HG03103 (cell line): ENCODE measurements around the gene PCOLCE2.

Experiments used
- ATAC-seq: cut with Tn5 transposase; IDR thresholded peaks from one replicate; pipeline ENCODE4 v1.9.1; 2021; ENCODE audit warnings: low read depth; ENCODE audit not compliant: unreplicated experiment

PCOLCE2 gene

DNA sequence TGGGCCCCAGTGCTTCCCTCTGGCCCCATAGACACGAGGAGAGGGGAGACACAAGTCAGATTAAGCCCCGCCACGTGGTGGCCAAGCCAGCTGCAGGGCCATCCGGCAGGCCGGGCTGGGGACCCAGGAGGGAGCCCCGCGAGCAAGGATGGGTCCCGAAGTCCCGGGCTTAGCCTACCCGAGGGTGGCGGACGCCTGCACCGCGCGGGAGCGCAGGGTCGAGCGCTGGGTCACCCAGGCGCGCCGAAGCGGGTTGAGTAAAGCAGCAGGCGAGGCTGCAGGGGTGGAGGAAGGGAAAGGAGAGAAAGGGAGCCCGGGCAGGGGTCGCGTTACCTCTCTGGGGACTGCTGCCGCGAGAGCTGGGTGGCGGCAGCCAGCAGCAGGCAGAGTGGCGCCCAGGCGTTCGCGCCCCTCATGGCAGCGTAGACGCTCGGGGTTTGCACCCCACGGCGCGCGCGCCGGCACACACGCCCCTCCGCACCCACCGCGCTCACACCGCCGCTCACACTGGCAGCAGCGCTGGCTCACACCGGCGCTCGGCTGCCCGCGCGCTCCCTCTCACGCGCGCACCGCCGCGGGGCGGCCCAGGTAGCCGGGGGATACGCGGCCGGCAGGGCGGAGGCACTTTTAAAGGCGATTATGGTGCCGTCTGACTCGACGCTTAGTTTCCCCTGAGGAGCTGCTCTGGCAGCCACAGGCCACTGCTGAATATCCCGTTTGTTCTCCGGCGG is at the start of gene PCOLCE2:
TSS of gene PCOLCE2 (minus strand) at position 603 of the 731 bp plus-strand sequence. CDS start at position 416, 187 bp downstream.
- ATAC-seq = no peak

- no peak for ATAC-seq
Observed at GRCh38 chr3:142935963-142936362, 47.1 kb upstream of the PCOLCE2 start.

- no peak for ATAC-seq
Observed at GRCh38 chr3:142934887-142935269, 46.0 kb upstream of the PCOLCE2 start.

- ATAC-seq = no peak
Observed at GRCh38 chr3:142934128-142934886, 45.4 kb upstream of the PCOLCE2 start.

DNA sequence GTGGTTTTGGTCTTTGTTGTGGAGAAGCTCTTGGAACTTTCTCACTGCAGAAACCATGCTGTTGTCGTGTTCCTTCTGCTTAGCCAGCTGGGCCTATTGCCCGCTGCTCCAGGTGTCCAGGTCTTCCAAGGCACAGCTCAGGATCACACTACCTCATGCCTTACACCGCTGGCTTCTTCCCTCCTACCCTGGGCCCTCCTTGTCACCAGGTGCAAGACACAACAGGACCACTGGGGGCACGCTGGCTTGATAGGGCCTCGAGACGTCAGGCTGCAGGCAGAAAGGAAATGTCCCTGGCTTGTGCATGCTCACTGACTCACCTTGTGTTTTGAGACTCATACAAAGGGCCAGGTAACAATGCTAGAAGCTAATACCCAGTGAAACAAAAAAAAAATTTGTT is 42.3 kb upstream of the PCOLCE2 start:
- ATAC-seq = no peak

DNA sequence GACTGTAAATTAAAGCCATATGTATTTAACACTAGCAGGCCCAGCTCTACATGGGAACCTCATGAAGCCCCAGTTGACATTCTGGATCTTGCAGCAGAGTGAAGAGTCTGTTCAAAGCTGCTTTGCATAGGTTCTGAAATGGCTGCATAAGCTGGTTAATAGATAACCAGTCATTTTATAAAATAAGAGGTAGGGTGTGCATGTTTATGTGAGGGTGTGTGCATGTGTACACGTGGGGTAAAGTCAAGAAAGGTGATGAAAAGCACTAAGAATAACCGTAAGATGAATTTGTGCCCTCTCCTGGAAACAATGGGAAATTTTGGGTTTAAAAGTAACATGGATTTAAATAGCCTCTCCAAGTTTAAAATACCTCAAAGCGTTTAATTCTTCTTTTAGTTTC is 41.6 kb upstream of the PCOLCE2 start:
- no peak for ATAC-seq

- ATAC-seq = no peak
Observed at GRCh38 chr3:142929890-142930289, 41.0 kb upstream of the PCOLCE2 start.

DNA sequence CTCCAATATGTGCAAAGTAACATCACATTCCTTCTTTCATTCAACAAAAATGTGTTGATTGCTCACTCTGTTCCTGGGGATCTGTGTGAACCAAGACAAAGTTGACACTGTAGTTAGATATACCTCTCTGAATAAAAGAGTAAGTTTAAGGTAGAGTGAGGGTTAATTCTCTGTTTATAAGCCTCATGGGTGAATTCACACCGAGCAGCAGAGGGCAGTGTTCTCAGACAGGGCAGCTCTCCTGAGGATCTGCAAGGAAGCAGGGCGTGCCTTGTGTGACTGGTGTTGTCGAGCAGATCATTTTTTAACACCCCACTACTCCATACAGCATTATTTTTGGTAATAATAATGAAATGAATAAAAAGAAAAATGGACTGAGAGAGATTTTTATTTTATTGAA is 40.2 kb upstream of the PCOLCE2 start:
- peak; percentile 84 for ATAC-seq

- ATAC-seq = no peak
Observed at GRCh38 chr3:142926368-142926944, 37.6 kb upstream of the PCOLCE2 start.

DNA sequence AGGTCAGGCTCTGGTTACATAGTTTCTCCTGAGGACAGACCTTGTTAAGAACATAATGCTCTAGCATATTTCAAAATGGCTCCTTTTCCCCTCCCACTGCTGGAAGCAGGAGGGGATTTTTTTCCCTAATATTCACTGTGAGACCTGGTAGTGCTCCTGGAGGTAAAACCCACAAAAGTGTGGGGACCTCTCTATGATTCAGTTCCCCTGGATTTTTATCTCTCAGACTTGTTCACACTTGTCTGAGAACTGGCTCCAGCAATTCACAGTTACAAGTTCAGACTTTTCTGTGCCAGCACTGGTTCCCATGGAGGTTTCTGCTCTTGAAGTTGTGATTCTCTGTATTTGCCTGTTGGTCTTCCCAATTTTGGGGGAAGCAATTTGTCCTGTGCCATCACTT is 36.3 kb upstream of the PCOLCE2 start:
- ATAC-seq = no peak

DNA sequence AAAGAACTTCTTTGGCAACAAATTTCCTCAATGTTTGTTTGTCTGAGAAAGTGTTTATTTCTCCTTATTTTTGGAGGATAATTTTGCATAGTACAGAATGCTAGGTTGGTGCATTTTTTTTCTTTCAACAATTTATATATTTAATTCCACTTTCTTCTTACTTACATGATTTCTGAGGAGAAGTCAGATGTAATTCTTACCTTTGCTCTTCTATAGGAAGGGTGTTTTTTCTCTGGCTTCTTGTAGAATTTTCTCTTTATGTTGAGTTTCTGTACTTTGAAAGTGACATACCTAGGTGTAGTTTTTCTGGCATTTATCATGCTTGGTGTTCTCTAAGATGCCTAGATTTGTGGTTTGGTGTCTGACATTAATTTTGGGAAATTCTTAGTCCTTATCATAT is 34.8 kb upstream of the PCOLCE2 start:
- no peak for ATAC-seq

DNA sequence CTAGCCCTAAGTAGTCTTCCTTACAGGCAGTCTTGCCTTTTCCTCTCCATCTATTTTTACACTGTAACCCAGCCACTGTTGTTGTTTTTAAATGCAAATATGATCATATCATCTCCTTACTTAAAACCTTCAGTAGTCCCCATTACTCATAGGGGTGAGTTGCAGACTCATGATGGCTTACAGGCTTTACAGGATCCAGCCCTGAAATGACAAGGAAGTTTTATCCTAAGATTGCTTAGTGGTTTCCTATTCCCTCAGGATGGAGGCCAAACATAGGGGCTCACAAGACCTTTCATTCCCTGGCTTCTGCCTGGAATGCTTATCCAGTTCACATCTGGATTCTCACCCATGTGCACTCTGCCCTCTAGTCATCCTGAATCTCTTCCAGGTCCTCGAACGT is 27.7 kb upstream of the PCOLCE2 start:
- no peak for ATAC-seq

DNA sequence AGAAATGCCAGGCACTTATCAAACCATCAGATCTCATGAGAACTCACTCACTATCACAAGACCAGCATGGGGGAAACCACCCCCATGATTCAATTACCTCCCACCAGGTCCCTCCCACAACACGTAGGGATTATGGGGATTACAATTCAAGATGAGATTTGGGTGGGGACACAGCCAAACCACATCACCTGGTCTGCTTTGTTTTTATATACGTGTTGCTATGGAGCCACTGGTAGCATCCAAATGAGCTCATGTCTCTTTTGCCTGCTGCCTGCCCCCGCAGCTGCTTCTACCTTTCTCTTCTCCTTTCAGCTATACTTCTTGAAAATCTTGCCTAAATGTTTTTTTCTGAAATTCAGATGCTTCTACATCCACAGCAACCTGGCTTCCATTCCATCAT is 26.8 kb upstream of the PCOLCE2 start:
- ATAC-seq = no peak

GRCh38 chr3:142914286-142914811 is 25.5 kb upstream of the PCOLCE2 start:
- ATAC-seq = no peak

GRCh38 chr3:142913432-142913831 is 24.5 kb upstream of the PCOLCE2 start:
- ATAC-seq = no peak

DNA sequence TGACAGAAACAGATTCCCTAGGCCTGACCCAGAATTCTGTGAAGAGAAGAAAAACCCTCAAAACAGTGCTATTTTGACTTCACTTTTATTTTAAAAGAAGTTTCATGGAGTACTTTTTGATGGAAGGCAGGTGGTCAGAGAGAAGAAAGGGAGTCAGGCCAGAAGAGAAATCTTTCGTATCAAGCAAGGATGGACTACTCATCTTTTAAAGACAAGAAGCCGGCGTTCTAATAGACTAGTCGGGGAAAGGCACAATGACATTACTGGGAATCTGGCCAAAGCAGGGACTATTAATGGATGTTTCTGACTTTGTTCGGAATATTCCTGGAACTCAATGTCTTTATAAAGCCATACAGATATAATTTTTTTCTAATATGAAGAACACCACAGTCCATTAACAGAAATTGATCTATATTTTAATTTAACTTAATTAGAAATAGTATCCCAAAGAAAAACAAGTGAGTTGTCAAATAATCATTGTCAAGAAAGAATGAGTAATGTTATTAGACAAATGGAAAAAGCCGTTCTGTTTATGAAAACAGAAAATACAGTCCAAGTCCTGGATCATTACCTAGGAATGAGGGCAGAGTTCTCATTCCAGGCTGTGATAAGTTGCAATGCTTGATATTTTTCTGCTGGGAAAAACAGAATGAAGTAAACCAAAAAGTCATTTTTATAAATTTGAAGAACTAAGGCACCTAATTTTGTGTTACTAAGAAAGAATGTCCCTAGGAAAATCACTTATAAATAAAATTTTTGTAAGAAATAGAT is 23.7 kb upstream of the PCOLCE2 start:
- no peak for ATAC-seq

GRCh38 chr3:142910280-142910679 is 21.4 kb upstream of the PCOLCE2 start:
- ATAC-seq = no peak

DNA sequence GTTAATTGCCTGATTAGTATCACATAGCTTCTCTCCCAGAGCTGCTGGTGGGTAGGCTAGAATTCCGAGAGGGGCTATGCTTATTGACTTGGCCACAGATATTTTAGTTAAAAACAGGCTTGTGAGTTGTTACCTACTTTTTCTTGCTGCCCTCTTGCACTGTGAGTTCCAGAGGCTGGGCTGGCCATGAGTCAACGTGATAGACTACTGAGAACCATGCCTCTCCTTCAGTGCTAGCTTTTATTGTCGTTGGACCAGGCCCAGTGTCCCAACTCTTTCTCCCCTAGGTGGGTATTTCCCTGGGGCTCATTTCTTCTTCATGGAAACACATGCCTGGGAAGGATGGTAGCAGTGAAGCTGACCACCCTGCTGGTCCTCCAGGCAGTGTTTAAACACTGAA is 20.4 kb upstream of the PCOLCE2 start:
- no peak for ATAC-seq

DNA sequence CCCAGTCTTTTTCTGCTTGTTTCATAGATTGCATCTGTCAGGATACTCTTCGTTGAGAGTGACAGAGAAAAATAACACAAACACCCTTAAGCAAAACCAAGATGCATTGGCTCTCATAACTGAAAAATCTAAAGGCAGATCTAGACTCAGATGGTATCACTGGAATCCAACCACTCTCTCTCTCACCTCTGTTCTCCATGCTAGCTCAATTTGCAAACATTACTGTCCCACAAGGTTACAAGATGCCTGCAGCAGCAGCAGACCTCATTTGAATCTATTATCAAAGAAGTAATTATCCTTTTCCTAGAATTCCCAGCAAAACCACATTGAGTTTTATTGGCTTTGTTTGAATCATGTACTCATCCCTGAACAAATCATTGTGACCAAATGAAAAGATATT is 19.1 kb upstream of the PCOLCE2 start:
- ATAC-seq = no peak

DNA sequence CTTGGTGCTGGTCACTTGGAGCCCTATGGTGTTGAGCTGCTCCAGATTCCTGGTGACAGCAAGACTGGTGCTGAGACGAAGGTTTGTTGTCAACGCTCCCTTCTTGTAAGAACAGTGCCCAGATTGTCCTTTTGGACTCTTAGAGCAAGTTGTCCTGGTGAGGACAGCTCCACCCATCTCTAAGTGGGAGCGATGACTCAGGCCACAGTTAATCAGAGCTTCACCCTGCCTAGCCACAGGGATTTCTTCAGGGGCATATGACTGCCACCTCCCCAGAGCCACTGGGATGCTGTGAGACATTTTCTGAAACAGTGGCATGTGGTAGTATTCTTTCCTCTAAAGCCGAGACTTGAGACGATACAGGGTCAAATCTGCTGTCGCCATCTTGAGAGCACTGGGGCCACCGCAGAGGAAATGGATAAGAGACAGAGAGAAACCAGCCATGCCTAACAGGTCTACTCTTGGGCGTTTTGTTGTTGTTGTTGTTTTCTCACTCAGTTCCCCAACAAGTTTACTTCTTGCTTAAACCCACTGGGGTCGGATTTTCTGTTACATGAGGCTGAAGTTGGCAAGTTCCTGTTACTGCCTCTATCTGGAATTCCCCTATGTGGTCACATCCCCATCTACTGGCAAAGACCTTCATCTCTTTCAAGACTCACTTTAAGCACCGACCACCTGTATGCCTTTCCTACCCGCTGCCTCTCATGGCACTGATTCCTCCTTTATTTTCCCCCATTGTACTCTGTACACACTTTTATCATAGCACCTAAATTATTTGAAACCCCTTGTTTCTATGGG is 16.0 kb upstream of the PCOLCE2 start:
- no peak for ATAC-seq
